ENCODE results near the gene RAB37. TPM values are rescaled to one million over a fixed set of nuclear protein-coding genes. Genes with fewer than 3 reads are reported as not detected.

RAB37 gene
- total RNA-seq, 3 donors from 2014 or later = 0.29 to 0.98 (median 0.33) TPM

GRCh38 chr17:74779948-74780400, 42.9 kb downstream of the RAB37 start:
- ATAC-seq (peak; percentile 70), DNase-seq (peak; percentile 36)
- H3K4me1 Mint-ChIP-seq (ENCODE audit: low read depth) = peaks cover 77% of the 10 kb centered on the region
- H3K4me3 Mint-ChIP-seq = peak overlapping the region; percentile 68
- H3K9me3 Mint-ChIP-seq = no peaks in the 10 kb centered on the region
- H3K27me3 Mint-ChIP-seq (ENCODE audit: low read depth) = no peaks in the 10 kb centered on the region
- peaks cover 9% of the 10 kb centered on the region for H3K36me3 Mint-ChIP-seq (ENCODE audit: insufficient read depth)

GRCh38 chr17:74780443-74781238, 43.6 kb downstream of the RAB37 start:
- DNase-seq (no peak), ATAC-seq (no peak)
- H3K4me3 Mint-ChIP-seq = peak overlapping the region; percentile 68

GRCh38 chr17:74782571-74782970, 45.5 kb downstream of the RAB37 start:
- Mint-ChIP-seq H3K4me3 (no peak overlapping the region), H3K36me3 (ENCODE audit: insufficient read depth) (peaks cover 10% of the 10 kb centered on the region), H3K9me3 (no peaks in the 10 kb centered on the region), H3K4me1 (ENCODE audit: low read depth) (peaks cover 78% of the 10 kb centered on the region), H3K27me3 (ENCODE audit: low read depth) (no peaks in the 10 kb centered on the region)
- no peak for ATAC-seq
- DNase-seq = no peak

More at GRCh38 chr17:74780443-74781238, 43.6 kb downstream of the RAB37 start:
- H3K27me3 Mint-ChIP-seq (ENCODE audit: low read depth) = no peaks in the 10 kb centered on the region
- peaks cover 79% of the 10 kb centered on the region for H3K4me1 Mint-ChIP-seq (ENCODE audit: low read depth)
- peaks cover 11% of the 10 kb centered on the region for H3K36me3 Mint-ChIP-seq (ENCODE audit: insufficient read depth)
- no peaks in the 10 kb centered on the region for H3K9me3 Mint-ChIP-seq

- Mint-ChIP-seq H3K36me3 (ENCODE audit: insufficient read depth) (peaks cover 15% of the 10 kb centered on the region), H3K9me3 (no peaks in the 10 kb centered on the region), H3K4me3 (no peak overlapping the region), H3K27me3 (ENCODE audit: low read depth) (no peaks in the 10 kb centered on the region), H3K4me1 (ENCODE audit: low read depth) (peaks cover 69% of the 10 kb centered on the region)
- DNase-seq = no peak
- ATAC-seq = no peak
Observed at GRCh38 chr17:74784125-74784810, 47.2 kb downstream of the RAB37 start.

- H3K27me3 Mint-ChIP-seq (ENCODE audit: low read depth) = no peaks in the 10 kb centered on the region
- H3K4me1 Mint-ChIP-seq (ENCODE audit: low read depth) = peaks cover 63% of the 10 kb centered on the region
- ATAC-seq = peak; percentile 78 to 86
- peaks cover 15% of the 10 kb centered on the region for H3K36me3 Mint-ChIP-seq (ENCODE audit: insufficient read depth)
- no peak overlapping the region for H3K4me3 Mint-ChIP-seq
- DNase-seq = no peak
- no peaks in the 10 kb centered on the region for H3K9me3 Mint-ChIP-seq
Observed at GRCh38 chr17:74785096-74785980, 48.3 kb downstream of the RAB37 start.

- Mint-ChIP-seq H3K4me3 (peak overlapping the region; percentile 2), H3K36me3 (ENCODE audit: insufficient read depth) (peaks cover 15% of the 10 kb centered on the region), H3K9me3 (no peaks in the 10 kb centered on the region)
Observed at GRCh38 chr17:74785981-74786360, 48.9 kb downstream of the RAB37 start.

GRCh38 chr17:74786431-74787055, 49.5 kb downstream of the RAB37 start:
- Mint-ChIP-seq H3K36me3 (ENCODE audit: insufficient read depth) (peaks cover 16% of the 10 kb centered on the region), H3K4me3 (peak overlapping the region; percentile 2), H3K4me1 (ENCODE audit: low read depth) (peaks cover 62% of the 10 kb centered on the region), H3K27me3 (ENCODE audit: low read depth) (no peaks in the 10 kb centered on the region), H3K9me3 (no peaks in the 10 kb centered on the region)
- no peak for ATAC-seq
- no peak for DNase-seq

More at GRCh38 chr17:74785981-74786360, 48.9 kb downstream of the RAB37 start:
- Mint-ChIP-seq H3K4me1 (ENCODE audit: low read depth) (peaks cover 63% of the 10 kb centered on the region), H3K27me3 (ENCODE audit: low read depth) (no peaks in the 10 kb centered on the region)
- DNase-seq (no peak), ATAC-seq (no peak)

- H3K4me1 Mint-ChIP-seq (ENCODE audit: low read depth) = peaks cover 36% of the 10 kb centered on the region
- H3K9me3 Mint-ChIP-seq = no peaks in the 10 kb centered on the region
- peaks cover 26% of the 10 kb centered on the region for H3K36me3 Mint-ChIP-seq (ENCODE audit: insufficient read depth)
- DNase-seq (no peak), ATAC-seq (no peak)
- no peaks in the 10 kb centered on the region for H3K27me3 Mint-ChIP-seq (ENCODE audit: low read depth)
- no peak overlapping the region for H3K4me3 Mint-ChIP-seq
Observed at GRCh38 chr17:74790161-74791058, 53.4 kb downstream of the RAB37 start.

GRCh38 chr17:74792586-74793105, 55.6 kb downstream of the RAB37 start:
- Mint-ChIP-seq H3K9me3 (no peaks in the 10 kb centered on the region), H3K4me1 (ENCODE audit: low read depth) (peaks cover 20% of the 10 kb centered on the region), H3K27me3 (ENCODE audit: low read depth) (no peaks in the 10 kb centered on the region), H3K4me3 (no peak overlapping the region), H3K36me3 (ENCODE audit: insufficient read depth) (peaks cover 31% of the 10 kb centered on the region)
- ATAC-seq = no peak
- DNase-seq = no peak

- Mint-ChIP-seq H3K36me3 (ENCODE audit: insufficient read depth) (peaks cover 32% of the 10 kb centered on the region), H3K4me3 (no peak overlapping the region), H3K27me3 (ENCODE audit: low read depth) (no peaks in the 10 kb centered on the region), H3K9me3 (no peaks in the 10 kb centered on the region), H3K4me1 (ENCODE audit: low read depth) (peaks cover 11% of the 10 kb centered on the region)
- DNase-seq (no peak), ATAC-seq (no peak)
Observed at GRCh38 chr17:74795327-74796020, 58.4 kb downstream of the RAB37 start.

GRCh38 chr17:74796211-74796610, 59.2 kb downstream of the RAB37 start:
- no peaks in the 10 kb centered on the region for H3K27me3 Mint-ChIP-seq (ENCODE audit: low read depth)
- peaks cover 4% of the 10 kb centered on the region for H3K4me1 Mint-ChIP-seq (ENCODE audit: low read depth)
- peaks cover 33% of the 10 kb centered on the region for H3K36me3 Mint-ChIP-seq (ENCODE audit: insufficient read depth)
- H3K9me3 Mint-ChIP-seq = no peaks in the 10 kb centered on the region
- ATAC-seq (no peak), DNase-seq (no peak)
- no peak overlapping the region for H3K4me3 Mint-ChIP-seq

- Mint-ChIP-seq H3K9me3 (no peaks in the 10 kb centered on the region), H3K4me3 (no peak overlapping the region), H3K4me1 (ENCODE audit: low read depth) (no peaks in the 10 kb centered on the region), H3K27me3 (ENCODE audit: low read depth) (no peaks in the 10 kb centered on the region), H3K36me3 (ENCODE audit: insufficient read depth) (peaks cover 31% of the 10 kb centered on the region)
- ATAC-seq (no peak), DNase-seq (no peak)
Observed at GRCh38 chr17:74796866-74797265, 59.8 kb downstream of the RAB37 start.
